ENCODE measurements around the gene NFX1.
"Not testable (repeated sequence)": the region's sequence is repeated elsewhere in the genome, so short reads cannot be mapped to it uniquely, and the experiment has no call there.

Gene NFX1

DNA sequence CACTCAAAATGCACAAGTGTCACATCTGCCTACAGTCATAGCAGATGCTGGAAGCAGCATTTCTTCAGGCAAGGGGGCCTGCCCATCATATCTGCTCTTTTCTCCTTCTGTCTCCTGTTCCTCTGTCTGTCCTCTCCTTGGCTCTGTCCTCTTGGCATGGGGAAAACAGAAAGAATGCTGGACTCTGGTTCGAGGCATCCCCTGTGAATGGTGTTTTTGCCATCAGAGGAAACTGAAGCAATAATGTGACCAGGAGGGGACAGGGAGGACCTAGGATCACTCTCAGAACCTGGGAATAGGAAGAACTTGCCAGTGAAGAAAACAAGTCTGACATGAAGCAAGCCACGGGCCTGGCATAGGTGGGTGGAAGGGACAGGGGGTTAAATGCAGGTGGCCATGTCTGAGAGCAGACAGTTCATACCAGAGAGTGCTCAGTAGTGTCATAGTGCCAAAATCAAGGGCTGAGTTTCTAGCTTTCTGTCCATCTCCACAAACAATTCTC lies 76.7 kb downstream of the NFX1 start:
- DNase-seq: no peak

DNA sequence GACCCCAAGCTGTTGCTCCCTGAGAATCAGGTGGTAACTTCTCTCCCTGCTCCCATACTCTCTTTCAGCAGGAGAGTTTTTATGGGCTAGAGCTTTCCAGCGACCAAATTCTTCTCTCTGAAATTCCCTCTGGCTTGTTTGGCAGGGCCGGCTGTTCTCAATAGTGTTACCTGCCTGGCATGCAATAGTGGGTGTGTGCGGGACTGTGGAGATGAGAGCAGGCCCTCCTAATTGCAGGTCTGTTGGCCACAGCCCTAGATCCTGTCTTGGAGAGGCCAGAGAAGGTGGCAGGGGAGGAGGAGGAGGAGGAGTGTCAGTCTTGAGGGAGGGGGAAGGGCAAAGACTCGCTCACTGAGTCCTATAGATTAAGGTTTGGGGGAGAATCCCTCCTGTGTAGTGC lies 82.6 kb downstream of the NFX1 start:
- no peak for DNase-seq

DNA sequence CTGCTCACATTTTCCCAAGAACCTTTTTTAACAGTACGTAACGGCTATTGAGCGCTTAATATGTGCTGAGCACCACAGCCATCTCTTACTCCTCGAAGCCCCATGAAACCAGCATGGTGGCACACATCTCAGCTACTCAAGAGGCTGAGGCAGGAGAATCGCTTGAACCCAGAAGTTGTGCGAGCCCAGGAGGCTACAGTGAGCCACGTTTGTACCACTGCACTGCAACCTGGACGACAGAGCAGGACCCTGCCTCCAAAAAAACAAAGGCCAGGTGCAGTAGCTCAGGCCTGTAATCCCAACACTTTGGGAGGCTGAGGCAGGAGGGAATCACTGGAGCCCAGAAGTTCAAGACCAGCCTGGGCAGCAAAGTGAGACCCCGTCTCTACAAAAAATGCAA lies 83.9 kb downstream of the NFX1 start:
- no peak for DNase-seq

DNA sequence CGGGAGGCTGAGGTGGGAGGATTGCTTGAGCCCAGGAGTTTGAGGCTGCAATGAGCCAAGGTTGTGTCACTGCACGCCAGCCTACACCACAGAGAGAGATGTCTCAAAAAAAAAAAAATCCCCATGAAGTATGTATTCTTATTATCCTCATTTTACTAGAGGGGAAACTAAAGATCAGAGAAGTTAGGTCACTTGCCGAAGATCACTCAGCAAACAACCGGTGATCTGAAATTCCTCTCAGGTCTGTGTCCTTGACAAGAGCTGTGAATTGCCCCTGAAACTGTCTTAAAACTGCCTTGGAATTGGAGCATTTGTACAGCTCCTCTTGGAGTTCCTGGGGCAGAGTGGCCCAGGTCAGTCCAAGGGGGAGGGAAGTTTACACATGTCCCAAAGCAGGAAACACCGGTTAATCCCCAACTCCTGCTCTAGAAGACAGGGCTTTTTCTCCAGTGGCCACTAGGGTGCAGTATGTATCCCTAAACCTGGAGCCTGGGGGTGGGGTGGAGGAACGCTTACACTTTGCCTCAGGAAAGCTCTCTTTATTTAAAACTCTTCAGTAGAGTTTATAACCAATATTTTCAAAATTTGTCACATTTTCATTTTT lies 84.4 kb downstream of the NFX1 start:
- DNase-seq: peak; percentile 82

DNA sequence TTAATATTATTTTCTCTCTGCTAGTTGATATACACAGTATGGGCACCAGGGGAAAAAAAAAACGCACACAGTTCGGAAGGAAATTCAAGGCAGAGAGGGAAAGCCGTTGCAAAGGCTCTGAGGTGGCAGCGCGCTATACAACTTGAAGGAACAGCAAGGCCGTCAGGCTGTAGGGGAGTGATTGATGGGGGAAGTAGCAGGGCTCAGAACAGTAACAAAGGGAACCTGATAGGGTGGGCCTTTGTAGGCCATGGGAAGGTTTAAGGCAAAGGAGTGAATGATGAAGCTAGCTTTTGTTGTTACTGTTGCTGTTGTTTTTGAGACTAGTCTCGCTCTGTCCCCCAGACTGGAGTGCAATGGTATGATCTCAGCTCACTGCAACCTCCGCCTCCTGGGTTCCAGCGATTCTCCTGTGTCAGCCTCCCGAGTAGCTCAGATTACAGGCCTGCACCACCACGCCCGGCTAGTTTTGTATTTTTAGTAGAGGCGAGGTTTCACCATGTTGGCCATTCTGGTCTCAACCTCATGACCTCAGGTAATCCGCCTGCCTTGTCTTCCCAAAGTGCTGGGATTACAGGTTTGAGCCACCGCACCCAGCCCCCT lies 85.0 kb downstream of the NFX1 start:
- no peak for DNase-seq

DNA sequence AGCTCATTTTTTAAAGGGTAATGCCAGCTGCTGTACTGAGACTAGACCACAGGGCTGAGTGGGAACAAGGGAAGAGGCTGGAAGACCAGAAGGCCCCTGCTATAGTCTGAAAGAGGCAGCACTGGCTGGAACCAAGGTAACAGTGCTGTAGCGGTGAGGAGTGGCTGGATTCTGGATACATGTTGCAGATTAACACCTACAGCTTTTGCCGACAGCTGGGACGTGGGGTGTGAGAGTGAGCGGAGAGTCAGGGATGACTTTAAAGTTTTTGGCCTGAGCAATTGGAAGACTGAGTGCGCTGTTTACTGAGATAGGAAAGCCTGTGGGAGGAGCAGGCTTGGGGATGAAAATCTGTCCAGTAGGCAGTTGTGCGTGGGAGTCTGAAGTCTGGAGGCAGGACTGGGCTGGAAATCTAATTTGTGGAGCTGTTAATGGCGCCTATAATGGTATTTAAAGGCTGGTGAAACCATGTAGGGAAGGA lies 85.6 kb downstream of the NFX1 start:
- no peak for DNase-seq

DNA sequence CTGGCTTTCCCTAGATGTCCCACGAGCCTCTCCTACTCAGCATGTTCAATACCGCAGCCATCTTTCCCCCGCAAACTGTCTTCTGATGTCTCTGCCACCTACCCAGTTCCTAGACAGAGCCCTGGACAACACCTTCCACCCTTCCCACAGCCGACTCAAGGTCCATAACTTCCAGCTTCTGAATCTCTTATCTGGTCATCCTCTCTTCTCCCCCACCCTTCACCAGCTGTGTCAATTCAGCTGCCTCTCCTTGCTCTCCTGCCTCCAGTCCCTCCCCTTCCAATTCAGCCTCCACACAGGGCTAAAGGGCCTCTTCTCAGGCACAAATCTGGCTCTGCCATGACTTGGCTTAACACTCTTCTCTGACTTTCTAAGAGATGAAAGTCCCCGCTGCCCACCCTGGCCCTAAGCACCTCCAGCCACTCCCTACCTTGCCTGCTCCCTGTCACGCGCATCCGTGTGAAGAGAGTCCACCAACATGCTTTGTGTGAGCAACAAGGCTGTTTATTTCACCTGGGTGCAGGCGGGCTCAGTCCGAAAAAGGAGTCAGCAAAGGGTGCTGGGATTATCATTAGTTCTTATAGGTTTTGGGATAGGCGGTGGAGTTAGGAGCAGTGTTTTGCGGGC lies 86.9 kb downstream of the NFX1 start:
- no peak for DNase-seq

DNA sequence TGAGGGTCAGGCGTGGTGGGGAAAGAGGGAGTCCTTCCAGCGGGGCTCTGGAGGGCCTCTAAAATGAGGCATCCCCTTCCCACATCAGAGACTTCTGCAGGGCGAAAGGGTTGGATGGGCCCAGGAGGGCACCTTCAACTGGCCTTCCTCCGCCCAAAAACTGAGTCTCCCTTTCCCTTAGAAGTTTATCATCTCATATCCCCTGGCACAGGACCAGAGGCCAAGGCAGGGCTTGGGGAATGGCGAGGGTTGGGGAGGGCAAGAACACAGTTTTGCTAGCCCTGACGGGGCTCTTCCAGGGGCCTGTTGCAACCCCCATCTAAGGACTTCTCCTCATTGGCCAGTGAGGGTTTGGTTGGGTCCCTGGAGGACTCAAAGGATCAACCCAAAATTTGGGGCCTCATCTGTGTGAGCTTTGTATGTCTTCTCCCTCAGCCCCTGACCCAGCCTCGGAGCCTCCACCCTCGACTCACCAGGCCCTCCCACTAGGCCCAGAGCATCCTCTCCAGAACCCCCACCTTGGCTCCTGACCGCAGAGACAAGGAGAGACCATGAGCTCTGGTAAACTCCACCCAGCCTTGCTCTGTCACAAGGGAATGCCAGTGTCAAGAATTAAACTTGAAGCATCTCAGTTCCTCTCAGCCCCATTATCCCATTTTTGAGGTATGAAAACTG lies 87.9 kb downstream of the NFX1 start:
- no peak for DNase-seq

DNA sequence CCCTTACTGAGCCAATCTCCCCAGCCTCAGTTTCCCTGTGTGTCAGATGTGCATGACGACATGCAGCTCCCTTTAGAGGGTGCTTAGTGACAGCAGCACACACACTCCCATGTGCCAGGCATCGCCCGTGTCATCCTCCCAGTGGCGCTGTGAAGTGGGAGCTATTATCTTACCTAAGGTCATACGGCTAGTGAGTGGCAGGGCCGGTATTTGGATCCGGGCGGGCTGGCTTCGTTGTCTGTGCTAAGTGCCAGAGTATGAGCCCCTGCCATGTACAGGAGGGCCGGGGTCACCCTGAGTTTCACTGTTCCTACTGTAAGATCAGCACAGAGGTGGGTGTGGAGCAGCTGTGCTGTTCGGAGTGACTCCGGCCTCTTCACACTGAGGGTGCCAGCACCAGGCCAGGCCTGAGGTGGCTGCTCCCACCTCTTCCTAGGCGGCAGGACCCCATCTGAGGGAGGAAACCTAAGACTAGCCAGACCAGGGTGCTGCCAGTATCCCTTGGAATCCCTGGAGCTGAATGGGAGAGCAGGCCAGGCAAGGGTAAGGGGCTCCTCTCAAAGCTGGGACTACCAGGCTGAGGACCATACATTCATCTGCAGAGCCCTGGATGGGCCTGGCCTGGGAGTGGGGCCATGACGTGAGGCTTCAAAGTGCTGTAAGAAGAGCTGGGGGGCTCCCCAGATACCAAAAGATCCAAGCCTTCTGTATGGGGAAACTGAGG lies 89.5 kb downstream of the NFX1 start:
- no peak for DNase-seq

DNA sequence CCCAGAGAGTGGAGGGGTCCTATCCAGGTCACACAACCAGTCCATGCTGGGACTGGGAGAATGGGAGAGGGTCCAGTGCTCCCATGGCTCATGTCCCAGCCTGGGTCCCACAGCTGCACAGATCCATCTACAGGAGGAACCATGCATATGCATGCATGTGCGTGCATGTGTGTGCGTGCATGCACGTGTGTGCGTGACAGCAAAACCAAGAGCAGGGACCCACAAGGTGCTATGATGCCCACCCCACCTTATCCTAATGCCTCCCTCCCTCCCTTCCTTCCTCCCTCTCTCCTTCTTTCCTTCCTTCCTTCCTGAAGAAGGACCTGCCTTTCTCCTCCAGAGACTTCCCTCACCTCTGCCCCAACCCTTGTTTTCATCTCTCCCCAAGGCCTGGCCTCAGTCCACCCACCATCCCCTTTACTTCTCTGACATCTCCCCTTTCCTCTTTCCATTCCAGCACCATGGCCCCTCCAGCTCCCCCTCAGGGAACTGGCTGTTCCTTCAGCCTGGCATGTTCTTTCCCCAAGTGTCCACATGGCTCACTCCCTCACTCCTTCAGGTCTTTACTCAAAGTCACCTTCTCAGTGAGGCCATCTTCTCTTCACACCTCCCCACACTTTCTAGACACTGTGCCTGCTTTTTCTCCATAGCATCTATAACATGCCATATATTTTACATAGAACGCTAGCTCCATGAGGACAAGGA lies 90.2 kb downstream of the NFX1 start:
- no peak for DNase-seq

DNA sequence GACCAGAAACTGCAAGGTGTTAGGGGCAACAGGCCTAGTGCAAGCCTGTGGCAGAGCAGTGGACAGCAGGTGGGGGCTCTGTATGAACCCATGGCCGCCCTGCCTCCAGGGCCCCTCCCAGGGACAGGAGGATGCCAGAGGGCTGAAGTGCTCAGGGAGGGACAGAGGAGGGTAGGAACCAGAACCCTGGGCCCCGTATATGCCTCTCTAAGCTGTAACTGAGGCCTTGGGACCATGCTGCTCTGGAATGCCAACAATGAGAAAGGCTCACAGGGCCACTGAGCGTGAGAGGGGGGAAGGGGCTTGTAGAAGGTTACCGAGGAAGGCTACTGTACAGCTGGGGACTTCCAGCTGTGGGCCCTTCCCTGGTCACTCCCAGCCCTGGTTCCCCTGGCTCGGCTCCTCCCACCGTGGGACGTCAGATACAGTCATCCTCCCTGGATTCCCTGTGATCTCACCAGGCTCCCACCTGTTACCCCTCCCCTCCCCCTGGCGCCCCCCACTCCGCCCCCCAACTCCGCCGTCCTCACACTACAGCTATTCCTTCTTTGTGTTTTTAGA lies 91.0 kb downstream of the NFX1 start:
- DNase-seq: no peak

DNA sequence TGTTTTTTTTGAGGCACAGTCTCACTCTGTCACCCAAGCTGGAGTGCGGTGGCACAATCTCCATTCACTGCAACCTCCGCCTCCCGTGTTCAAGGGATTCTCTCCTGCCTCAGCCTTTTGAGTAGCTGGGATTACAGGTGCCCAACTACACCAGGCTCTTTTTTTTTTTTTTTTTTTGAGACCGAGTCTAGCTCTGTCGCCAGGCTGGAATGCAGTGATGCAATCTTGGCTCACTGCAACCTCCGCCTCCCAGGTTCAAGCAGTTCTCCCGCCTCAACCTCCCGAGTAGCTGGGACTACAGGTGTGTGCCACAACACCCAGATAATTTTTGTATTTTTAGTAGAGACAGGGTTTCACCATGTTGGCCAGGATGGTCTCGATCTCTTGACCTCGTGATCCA lies 92.1 kb downstream of the NFX1 start:
- DNase-seq: not testable (repeated sequence)

DNA sequence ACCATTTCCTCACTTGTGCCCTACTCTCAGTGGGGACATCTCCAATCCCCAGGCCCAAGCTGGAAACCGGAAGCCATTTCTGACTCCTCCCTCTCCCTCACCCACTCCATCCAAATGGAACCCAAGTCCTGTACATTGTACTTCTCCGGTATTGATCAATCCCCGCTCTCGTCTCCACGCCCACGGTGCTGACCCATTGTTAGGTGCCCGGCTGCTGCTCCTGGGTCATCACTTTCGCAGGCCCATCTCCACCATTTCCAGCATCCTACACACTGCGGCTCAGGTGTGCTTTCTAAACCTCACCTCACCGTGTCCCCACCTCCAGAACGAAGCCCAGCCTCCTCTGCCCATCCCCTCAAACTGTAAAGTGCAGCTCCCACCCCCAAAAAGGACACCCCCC lies 93.1 kb downstream of the NFX1 start:
- DNase-seq: peak; percentile 24

DNA sequence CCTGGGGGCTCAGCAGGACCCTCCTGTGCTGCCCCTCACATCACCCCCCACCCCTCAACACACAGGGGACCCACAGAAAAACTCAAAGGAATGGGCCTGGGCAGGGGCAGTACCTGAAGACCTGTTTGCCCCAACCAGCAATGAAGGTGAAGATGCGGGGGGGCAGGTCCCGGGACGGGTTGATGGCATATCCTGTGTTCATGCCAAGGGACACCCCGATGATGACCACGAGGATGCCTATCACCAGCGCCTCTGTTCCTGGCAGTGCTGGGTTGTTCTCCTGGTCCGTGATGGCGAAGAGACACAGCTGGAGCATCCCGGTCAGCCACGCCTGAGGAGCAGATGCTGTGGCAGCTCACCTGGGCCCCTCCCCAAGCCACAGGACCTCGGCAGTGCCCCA lies 95.2 kb downstream of the NFX1 start:
- not testable (repeated sequence) for DNase-seq

DNA sequence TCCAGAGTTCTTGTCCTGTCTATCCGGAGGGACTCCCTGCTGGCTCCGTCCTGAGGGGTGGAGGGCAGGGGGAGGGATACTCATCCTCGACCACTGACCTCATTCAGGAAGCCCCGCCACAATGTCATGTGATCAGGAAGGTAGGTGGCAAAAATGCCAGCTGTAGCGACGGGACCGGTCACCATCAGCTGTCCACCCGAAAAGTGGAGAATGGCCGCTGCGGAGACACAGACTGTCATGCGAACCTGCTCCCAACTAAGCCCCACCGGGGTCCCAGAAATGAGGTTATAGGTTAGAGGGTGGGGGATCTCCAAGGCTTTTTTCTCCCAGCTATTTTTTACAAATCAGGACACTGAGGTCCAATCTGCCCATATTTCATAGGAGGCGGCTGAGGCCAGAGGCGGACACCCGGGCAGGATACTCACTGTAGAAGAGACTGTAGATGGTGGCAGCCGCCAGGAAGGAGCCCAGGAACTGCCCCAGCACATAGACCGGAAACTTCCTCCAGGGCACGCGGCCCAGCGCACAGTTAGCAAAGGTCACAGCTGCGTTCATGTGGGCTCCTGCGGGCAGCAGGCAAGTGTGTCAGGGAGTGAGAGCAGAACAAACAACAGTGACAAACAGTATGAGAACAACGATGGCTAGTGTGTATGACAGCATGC lies 95.8 kb downstream of the NFX1 start:
- DNase-seq: not testable (repeated sequence)

DNA sequence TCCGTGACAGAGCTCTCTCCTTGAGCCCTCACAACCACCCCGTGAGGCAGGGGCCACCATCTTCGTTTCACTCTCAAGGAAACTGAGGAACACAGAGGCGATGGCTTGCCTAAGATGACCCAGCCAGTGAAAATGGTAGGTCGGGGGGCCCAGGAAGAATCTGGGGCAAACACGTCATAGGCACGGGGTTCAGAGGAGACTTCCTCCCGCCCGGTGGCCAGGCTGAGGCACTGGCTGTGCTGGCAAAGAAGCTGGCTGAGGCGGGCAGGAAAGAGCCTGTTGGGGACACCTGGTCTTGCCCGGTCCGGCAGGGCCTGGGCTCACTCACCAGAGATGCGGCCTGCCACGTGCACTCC lies 96.3 kb downstream of the NFX1 start:
- not testable (repeated sequence) for DNase-seq

DNA sequence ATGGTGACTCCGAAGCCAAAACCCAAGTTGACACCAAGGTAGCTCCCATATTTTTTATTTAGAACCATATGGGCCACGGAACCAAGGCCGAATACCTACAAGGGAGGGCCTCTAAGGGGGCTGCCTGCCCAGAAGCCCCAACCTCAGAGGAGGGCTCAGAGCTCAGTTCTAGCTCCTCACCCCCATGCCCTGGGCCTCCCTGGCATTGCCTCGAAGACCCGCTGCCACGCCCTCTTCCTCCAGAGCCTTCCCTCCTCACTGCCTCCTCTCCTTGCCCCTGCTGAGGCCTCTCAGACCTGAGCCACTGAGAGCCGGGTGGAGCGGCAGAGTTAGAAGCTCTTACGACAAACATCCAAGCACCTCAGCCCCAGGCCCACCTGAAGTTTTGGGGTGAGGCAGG lies 96.7 kb downstream of the NFX1 start:
- DNase-seq: not testable (repeated sequence)

DNA sequence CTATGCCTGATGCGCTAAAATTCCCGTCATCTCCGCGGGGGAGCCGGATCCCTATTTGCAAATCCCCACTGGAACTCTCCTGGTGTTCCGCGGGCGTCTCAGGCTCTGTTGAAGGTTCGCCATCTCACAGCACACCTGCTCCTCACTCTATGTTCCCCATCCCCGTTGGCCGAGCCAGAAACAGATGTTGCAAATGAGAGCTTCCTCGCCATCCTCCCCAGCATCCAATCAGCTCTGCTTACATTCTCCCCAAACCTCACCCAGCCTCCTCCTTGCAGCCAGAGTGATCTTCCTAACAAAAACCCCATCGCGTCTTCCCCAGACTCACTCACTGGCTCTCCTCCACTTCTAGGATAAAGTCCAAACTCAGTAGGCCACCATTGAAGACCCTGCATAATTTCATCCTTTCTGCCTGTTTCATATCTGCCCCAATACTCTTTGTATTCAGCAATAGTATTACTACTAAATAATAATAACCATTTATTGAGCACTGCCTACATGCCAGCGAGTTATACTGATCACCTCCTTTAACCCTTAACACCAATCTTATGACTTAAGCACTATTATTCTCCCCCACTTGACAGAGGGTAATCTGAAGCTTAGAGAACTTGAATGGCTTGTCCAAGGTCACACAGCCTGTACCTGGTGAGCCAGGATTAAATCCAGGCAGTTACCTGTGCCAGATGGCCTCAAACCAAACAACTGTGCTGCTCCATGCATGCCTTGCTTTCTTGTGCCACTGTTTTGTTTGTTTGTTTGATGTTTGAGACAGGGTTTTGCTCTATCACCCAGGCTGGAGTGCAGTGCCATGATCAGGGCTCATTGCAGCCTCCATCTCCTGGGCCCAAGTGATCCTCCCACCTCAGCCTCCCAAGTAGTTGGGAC lies 98.0 kb downstream of the NFX1 start:
- DNase-seq: no peak

DNA sequence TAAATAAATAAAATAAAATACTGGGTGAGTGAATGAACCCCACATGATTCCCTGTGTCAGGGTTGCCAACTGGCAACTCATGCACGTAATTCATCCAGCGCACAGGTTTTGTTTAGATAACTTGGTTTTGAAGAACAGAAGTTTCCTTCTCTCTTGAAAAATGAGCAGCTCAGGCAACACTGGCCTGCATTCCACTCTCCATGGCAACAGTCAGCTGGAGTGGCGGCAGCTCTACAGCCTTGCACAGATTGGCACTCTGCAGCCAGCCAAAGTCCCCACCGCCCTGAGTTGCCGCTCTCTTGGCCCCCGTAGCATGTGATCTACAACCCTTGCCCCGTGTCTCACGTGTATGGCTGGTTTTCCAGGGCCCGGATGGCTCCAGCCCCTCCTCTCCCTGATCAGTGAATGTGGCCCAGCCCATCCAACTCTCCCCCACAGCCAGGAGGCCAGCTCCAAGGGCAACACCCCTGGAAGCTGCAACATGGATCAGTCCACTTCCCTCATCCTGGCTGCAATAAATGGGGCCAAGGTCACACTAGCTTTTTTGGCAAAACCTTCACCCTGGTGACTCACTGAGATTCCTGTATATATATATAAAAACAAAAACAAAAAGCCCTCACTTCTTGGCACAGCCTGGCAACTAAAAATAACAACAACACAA lies 100.9 kb downstream of the NFX1 start:
- not testable (repeated sequence) for DNase-seq

DNA sequence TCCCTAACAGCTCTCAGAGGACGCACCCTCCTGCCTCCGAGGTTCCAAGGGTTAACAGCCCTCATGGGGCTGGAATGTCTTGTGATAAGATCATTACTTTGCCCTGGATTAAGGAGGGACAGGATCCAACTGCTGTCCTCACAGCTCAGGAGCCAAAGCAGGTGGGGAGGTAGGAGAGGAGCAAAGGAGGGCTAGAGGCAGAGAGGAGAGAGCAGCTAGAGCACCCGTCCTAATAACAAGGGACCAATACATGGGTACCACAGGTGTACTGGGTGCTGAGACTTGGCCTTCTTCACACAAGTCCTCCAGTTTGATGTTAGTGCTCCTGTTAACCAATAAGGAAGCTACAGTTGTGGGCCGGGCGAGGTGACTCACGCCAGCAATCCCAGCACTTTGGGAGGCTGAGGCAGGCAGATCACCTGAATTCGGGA lies 102.3 kb downstream of the NFX1 start:
- DNase-seq: not testable (repeated sequence)

All from activated effector memory CD4-positive, alpha-beta T cell treated with anti-CD3 and anti-CD28 coated beads, Interleukin-2, amount 50 U/mL, for 16 hours (primary cell).